ENCODE data around the gene DARS2. TPM values are rescaled to one million over a fixed set of nuclear protein-coding genes. Genes with fewer than 3 reads are reported as not detected.
"Not testable (repeated sequence)": the region's sequence is repeated elsewhere in the genome, so short reads cannot be mapped to it uniquely, and the experiment has no call there.

The DARS2 gene
- total and polyA plus RNA-seq, 3 donors from 2014 or later, result 12.7 to 21.4 (median 16.8) TPM

- no peaks in the 10 kb centered on the region for H3K27me3 ChIP-seq
- intact Hi-C loops (cut with DNase I; ENCODE audit: low total_unique reads), result no loop called here
- WGBS, 2 donors, result 66 to 70% methylated on average over 5 of the region's 5 CpGs
- H3K36me3 ChIP-seq (ENCODE audit: low read depth, missing control alignments), result no peaks in the 10 kb centered on the region
- H3K4me1 ChIP-seq, result no peaks in the 10 kb centered on the region
- TF ChIP-seq CTCF (IDR thresholded peaks at IDR 0.05) (no peak), POLR2A (IDR thresholded peaks at IDR 0.05) (no peak)
- H3K27ac ChIP-seq, result no peak overlapping the region
- no peak for DNase-seq
- H3K9me3 ChIP-seq, result no peaks in the 10 kb centered on the region
- no peak overlapping the region for H3K4me3 ChIP-seq
Observed at GRCh38 chr1:173853074-173853473, 28.6 kb downstream of the DARS2 start.

GRCh38 chr1:173856014-173856413, 31.5 kb downstream of the DARS2 start:
- Histone ChIP-seq H3K4me1 (no peaks in the 10 kb centered on the region), H3K27ac (no peak overlapping the region), H3K36me3 (ENCODE audit: low read depth, missing control alignments) (no peaks in the 10 kb centered on the region), H3K9me3 (no peaks in the 10 kb centered on the region), H3K27me3 (no peaks in the 10 kb centered on the region), H3K4me3 (no peak overlapping the region)
- intact Hi-C loops (cut with DNase I; ENCODE audit: low total_unique reads), result no loop called here
- no peak for DNase-seq
- WGBS, 2 donors, result 87 to 94% methylated on average over 1 of the region's 1 CpG
- no peak for TF ChIP-seq CTCF (IDR thresholded peaks at IDR 0.05)
- no peak for TF ChIP-seq POLR2A (IDR thresholded peaks at IDR 0.05)

GRCh38 chr1:173856903-173857302, 32.4 kb downstream of the DARS2 start:
- Histone ChIP-seq H3K9me3 (no peaks in the 10 kb centered on the region), H3K4me1 (no peaks in the 10 kb centered on the region), H3K27me3 (no peaks in the 10 kb centered on the region), H3K4me3 (no peak overlapping the region), H3K27ac (no peak overlapping the region), H3K36me3 (ENCODE audit: low read depth, missing control alignments) (no peaks in the 10 kb centered on the region)
- DNase-seq, result no peak
- intact Hi-C loops (cut with DNase I; ENCODE audit: low total_unique reads), result no loop called here
- WGBS, 2 donors, result 89 to 93% methylated on average over 2 of the region's 2 CpGs
- no peak for TF ChIP-seq CTCF (IDR thresholded peaks at IDR 0.05)

GRCh38 chr1:173857363-173857917, 33.0 kb downstream of the DARS2 start:
- H3K27ac ChIP-seq, result no peak overlapping the region
- H3K27me3 ChIP-seq, result no peaks in the 10 kb centered on the region
- H3K9me3 ChIP-seq, result no peaks in the 10 kb centered on the region
- TF ChIP-seq POLR2A (IDR thresholded peaks at IDR 0.05) (no peak), CTCF (IDR thresholded peaks at IDR 0.05) (no peak)
- no peak overlapping the region for H3K4me3 ChIP-seq
- WGBS, 2 donors, result 76 to 80% methylated on average over 4 of the region's 4 CpGs
- intact Hi-C loops (cut with DNase I; ENCODE audit: low total_unique reads), result no loop called here
- DNase-seq, result no peak
- no peaks in the 10 kb centered on the region for H3K36me3 ChIP-seq (ENCODE audit: low read depth, missing control alignments)
- H3K4me1 ChIP-seq, result no peaks in the 10 kb centered on the region

- H3K27me3 ChIP-seq; intact Hi-C loops (cut with DNase I; ENCODE audit: low total_unique reads); H3K4me3 ChIP-seq; H3K36me3 ChIP-seq (ENCODE audit: low read depth, missing control alignments); H3K4me1 ChIP-seq; DNase-seq; H3K9me3 ChIP-seq; H3K27ac ChIP-seq: not testable (repeated sequence)
- 96 to 98% methylated on average over 5 of the region's 5 CpGs for WGBS, 2 donors
Observed at GRCh38 chr1:173859547-173859946, 35.1 kb downstream of the DARS2 start.

All from testis (tissue), 3 donors.